GM19099 (cell line): ENCODE results near the gene UBIAD1.

ENCODE experiments used
- POLR2A ChIP-seq: IDR thresholded peaks from 3 replicates; pipeline ENCODE4 v1.6.1; 2011; ENCODE audit warnings: low read depth; ENCODE audit not compliant: insufficient read length; ENCODE audit errors: extremely low read depth

UBIAD1 gene

DNA sequence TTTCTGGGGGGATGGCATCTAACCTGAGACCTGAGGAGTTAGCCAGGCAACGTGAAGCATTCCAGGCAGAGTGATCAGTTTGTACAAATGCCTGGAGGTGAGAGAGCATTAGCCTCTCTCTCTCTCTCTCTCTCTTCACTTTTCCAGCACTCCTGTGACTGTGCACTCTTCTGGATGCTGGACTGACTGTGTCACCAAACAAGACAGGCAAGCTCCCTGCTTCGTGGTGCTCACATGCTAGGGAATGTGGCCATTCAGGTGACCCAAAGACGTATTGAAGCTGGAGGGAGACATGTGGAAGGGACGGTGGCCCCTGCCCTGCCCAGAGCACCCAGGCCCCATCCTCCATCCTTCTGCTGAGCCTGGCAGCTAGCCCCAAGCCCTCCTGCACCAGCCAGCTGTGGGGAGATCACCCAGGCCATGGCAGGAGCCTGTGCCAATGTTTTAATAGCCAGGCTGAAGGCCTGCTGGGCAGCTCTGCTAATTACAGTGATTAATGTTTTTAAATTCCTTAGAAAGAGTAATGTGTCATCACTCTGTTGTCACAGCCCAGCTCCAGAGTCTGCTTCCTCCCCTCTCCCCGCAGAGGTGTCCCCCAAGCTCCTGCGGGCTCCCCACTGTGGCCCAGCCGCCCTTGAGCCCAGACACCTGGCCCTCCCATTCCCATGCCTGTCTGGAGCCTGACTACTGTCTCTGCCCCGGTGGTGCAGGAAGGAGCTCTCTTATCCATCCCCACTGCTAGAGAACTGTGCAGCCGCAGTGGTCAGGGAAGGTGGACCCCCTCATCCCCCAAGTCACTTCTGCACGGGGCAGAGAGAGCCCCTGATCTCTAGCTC, 48.9 kb downstream of the UBIAD1 start:
- TF ChIP-seq POLR2A = no peak

GRCh38 chr1:11324567-11325165, 51.7 kb downstream of the UBIAD1 start:
- TF ChIP-seq POLR2A = no peak

GRCh38 chr1:11326070-11326469, 53.1 kb downstream of the UBIAD1 start:
- TF ChIP-seq POLR2A = no peak

GRCh38 chr1:11328444-11328843, 55.4 kb downstream of the UBIAD1 start:
- no peak for TF ChIP-seq POLR2A

GRCh38 chr1:11330411-11330810, 57.4 kb downstream of the UBIAD1 start:
- TF ChIP-seq POLR2A = no peak

DNA sequence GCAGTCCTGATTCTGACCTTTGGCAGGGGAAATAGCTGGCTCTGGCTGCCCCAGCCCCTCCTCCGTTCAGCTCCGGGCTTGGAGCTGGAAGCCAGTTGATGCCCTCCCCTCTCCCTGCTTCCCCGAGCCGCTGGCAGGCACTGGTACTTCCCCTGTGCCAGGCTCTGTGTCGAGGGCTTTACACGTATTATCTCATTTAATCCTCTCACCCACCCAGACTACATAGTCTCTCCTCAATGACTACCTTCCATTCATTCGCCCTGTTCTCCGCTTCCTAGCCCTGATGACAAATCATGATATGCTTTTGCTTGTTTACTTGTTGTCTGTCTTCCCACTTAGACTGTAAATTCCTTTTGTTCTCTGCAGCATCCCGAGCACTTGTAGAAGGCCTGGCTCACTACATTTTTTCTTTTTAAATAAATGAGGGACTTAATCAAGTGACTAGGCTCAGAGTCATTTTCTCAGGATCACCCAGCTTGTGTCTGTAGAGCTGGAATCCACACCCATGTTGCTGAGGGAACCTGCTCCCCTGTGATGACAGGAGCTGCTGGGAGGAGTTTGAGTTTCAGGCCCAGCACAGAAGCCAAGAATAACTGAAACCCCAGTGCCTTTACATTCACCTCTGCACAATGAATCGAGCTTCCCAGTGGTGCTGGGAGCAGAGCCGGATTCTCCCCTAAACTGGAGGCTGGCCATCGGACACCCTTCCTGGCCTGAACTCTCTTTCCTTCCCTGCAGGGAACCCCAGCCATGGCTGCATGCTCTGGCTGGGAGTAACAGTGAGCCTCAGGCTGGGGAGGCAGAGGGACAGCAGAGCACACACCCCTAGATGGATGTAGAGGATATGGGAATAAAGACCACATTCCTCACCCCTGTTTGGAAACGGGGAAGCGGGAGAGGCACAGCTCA, 58.3 kb downstream of the UBIAD1 start:
- TF ChIP-seq POLR2A = no peak

DNA sequence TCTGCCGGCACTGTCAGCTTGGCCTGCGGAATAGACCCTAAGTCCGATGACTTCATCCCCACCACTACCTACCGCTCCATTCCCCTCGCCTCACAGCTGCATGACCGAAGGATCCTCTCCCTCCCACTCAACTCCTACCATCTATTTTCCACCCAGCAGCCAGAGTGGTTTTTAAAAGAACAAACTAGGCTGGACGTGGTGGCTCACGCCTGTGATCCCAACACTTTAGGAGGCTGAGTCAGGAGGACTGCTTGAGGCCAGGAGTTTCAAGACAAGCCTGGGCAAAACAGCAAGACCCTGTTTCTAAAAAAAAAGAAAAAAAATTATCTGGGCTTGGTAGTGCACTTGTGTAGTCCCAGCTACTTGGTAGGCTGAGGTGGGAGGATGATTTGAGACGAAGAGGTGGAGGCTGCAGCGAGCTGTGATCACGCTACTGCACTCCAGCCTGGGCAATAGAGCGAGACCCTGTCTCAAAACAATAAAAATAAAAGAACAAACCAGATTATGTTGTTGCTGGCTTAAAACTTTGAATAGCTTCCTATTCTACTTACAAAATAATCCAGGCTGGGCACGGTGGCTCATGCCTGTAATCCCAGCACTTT, 59.0 kb downstream of the UBIAD1 start:
- TF ChIP-seq POLR2A = no peak

DNA sequence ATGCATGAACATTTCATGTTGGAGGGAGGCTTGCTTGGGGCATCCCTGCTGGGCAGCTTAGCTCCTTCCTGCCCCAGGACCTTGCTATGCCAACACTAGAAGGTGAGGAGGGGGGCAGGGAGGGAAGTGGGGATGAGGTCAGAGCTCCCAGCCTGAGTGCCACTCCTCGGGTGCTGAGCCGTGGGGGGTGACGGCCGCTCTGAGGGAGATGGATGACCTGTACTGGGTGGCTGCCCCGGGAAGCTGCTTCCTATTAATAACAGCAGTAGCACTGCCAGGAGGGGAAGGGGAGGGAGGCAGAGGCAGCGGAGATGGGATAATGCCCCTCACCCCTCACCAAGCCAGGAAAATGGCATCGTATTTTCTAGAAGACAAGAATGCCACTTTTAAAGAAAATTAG, 60.6 kb downstream of the UBIAD1 start:
- TF ChIP-seq POLR2A = no peak

DNA sequence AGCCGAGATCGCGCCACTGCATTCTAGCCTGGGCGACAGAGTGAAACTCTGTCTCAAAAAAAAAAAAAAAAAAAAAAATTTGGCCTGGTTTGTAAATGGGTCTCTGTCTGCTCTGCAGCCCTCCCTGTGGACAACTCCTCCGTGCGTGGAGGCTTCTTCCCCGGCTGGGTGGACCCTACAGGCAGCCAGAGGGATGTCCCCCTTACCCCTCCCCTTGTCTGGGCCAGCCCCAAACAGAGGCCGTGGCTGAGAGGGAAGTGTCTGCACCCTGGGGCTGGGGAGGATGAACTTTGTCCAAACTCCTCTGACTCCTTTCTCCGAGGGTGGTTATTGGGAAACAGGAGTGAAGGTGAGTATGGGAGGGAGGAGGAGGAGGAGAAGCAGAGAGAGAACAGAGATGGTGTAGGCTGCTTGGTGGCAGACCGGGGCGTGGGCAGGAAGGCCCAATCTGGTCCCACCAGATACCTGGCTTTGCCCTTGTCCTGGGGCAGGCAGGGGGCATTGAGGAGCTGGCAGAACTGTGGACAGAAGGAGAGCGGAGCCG, 61.3 kb downstream of the UBIAD1 start:
- TF ChIP-seq POLR2A = no peak

- no peak for TF ChIP-seq POLR2A
Measured at GRCh38 chr1:11334821-11335220, 61.8 kb downstream of the UBIAD1 start.

GRCh38 chr1:11335417-11336056, 62.5 kb downstream of the UBIAD1 start:
- no peak for TF ChIP-seq POLR2A

DNA sequence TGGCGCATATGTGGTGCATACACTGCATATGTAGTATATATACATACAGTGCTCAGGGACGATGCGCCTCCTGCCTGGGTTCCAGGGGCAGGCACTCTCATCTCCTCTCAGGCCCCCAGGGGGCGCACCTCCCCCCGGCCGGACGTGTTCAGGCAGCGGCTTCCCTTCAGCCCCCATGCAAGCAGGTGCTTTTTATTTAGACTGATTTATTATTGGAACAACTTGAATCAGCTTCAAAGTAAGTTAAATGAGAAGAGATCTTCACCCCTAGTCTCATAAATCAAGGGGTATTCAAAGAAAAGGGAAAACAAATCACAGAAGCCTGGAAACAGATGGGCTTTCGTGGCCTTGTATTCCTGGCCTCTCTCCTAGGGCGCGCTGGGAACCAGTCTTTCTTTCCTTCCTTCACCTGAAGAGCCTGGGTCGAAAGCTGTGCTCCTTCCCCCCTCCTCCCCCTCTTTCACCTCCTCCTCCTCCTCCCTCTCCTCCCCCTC, 64.6 kb downstream of the UBIAD1 start:
- TF ChIP-seq POLR2A = no peak
